ENCODE results near the gene SLC13A1. TPM values are rescaled to one million over a fixed set of nuclear protein-coding genes. Genes with fewer than 3 reads are reported as not detected.

SLC13A1 gene
- total RNA-seq, 4 donors from 2014 or later, result not detected

DNA sequence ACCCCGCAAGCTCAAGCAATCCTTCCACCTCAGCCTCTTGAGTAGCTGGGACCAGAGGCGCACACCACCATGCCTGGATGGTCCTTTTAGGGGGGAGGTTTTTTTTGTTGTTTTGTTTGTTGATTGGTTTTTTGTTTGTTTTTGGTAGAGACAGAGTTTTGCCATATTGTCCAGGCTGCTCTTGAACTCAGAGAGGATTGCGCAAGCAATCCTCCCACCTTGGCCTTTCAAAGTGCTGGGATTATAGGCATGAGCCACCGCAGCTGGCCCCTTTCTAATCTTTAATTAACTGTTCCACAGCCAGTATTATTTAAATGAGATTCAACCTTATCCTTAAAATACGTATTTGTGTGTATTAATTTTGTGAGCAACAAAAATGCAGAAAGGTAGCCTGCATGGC is 65.8 kb downstream of the SLC13A1 start:
- intact Hi-C loops (cut with DNase I; ENCODE audit: low total_unique reads), result no loop called here
- H3K4me3 ChIP-seq (ENCODE audit: low read depth, poor library complexity, severe bottlenecking), result no peak overlapping the region
- no peak for DNase-seq (ENCODE audit: low spot score in 2 of 2)
- TF ChIP-seq, protein P1, sequence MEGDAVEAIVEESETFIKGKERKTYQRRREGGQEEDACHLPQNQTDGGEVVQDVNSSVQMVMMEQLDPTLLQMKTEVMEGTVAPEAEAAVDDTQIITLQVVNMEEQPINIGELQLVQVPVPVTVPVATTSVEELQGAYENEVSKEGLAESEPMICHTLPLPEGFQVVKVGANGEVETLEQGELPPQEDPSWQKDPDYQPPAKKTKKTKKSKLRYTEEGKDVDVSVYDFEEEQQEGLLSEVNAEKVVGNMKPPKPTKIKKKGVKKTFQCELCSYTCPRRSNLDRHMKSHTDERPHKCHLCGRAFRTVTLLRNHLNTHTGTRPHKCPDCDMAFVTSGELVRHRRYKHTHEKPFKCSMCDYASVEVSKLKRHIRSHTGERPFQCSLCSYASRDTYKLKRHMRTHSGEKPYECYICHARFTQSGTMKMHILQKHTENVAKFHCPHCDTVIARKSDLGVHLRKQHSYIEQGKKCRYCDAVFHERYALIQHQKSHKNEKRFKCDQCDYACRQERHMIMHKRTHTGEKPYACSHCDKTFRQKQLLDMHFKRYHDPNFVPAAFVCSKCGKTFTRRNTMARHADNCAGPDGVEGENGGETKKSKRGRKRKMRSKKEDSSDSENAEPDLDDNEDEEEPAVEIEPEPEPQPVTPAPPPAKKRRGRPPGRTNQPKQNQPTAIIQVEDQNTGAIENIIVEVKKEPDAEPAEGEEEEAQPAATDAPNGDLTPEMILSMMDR (IDR thresholded peaks at IDR 0.05), result no peak
- TF ChIP-seq POLR2A (IDR thresholded peaks at IDR 0.05), result no peak
- 91% methylated on average over 5 of the region's 5 CpGs for WGBS, 2 donors

DNA sequence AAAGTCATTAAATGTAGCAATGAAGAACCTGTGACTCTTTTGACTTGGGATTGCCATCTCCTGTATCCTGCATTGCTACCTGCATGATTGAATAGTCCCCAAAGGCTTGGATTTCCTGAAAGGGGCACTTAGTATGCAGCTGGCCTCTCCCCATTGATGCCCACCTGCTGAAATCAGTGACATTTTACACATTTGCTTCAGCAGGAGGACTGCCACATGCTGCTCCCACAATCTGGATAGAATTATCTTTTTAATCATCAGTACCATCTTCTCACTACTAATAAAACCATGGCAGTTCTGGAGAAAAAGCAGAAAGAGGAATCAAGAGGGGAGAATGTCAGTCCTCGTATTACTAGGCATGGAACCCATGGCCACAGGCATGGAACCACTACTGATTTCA is 67.8 kb downstream of the SLC13A1 start:
- TF ChIP-seq, protein P1 (IDR thresholded peaks at IDR 0.05), result no peak
- no peak for TF ChIP-seq POLR2A (IDR thresholded peaks at IDR 0.05)
- no peak overlapping the region for H3K4me3 ChIP-seq (ENCODE audit: low read depth, poor library complexity, severe bottlenecking)
- DNase-seq (ENCODE audit: low spot score in 2 of 2), result no peak
- 63 to 75% methylated on average over 1 of the region's 1 CpG for WGBS, 2 donors
- intact Hi-C loops (cut with DNase I; ENCODE audit: low total_unique reads), result no loop called here

DNA sequence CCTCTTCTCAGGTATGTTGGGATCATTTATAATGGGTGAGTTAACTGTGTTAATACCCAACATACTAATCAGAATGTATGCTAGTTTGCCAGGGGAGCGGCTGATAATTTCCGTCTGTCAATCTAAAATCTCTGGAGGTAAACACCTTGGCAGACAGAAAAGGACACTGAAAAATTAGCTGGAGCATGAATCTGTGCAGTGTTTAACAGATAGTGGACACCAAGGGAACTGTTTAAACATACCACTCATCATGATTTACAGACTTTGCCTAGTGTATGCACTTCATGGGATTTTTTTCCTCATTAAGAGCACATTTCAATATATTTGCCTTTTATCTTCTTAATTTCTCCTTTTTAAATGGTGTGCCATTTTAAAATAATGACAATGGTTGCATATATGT is 68.2 kb downstream of the SLC13A1 start:
- TF ChIP-seq, protein P1 (IDR thresholded peaks at IDR 0.05), result no peak
- TF ChIP-seq POLR2A (IDR thresholded peaks at IDR 0.05), result no peak
- DNase-seq (ENCODE audit: low spot score in 2 of 2), result no peak
- H3K4me3 ChIP-seq (ENCODE audit: low read depth, poor library complexity, severe bottlenecking), result no peak overlapping the region
- intact Hi-C loops (cut with DNase I; ENCODE audit: low total_unique reads), result no loop called here
- 18 to 44% methylated on average over 2 of the region's 2 CpGs for WGBS, 2 donors

DNA sequence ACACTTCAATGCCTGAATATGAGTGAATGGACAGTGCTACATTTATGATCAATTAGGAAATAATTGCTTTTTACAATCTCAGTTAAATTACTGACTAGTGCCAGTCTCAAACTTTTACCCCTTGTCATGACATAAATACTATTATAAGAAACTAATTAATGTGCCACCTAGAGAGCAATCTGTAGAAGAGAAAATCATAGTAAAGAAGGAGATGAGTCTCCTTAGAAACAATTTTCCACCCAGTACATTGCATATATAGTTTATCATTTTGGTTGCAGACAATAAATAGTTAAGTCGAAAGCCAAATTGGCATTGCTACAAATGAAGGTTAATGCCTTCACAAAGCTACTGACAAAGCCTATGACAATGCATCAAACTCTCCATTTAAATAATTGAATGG is 68.6 kb downstream of the SLC13A1 start:
- no peak for DNase-seq (ENCODE audit: low spot score in 2 of 2)
- H3K4me3 ChIP-seq (ENCODE audit: low read depth, poor library complexity, severe bottlenecking), result no peak overlapping the region
- intact Hi-C loops (cut with DNase I; ENCODE audit: low total_unique reads), result no loop called here
- TF ChIP-seq, protein P1 (IDR thresholded peaks at IDR 0.05), result no peak
- TF ChIP-seq POLR2A (IDR thresholded peaks at IDR 0.05), result no peak
- WGBS, 2 donors, result 87 to 88% methylated on average over 1 of the region's 1 CpG

DNA sequence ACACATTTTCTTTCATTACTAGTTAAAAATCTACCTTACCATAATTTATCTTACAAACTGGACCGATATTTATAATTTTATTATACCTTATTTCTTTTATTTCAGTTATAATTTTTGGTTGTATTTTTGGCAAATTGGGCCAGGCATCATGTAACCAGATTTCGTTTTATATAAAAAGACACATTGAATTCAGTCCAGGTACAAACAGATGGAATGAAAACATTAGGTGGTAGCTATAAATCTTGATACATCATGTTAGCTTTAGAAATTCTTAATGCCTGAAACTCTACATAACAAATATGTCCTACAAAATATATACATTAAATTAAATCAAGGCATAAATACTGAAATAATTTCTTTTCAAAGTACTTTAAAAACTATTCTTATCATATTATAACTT is 73.1 kb downstream of the SLC13A1 start:
- WGBS, 2 donors, result 45 to 52% methylated on average over 2 of the region's 2 CpGs
- TF ChIP-seq, protein P1 (IDR thresholded peaks at IDR 0.05), result no peak
- no peak for TF ChIP-seq POLR2A (IDR thresholded peaks at IDR 0.05)
- H3K4me3 ChIP-seq (ENCODE audit: low read depth, poor library complexity, severe bottlenecking), result no peak overlapping the region
- no peak for DNase-seq (ENCODE audit: low spot score in 2 of 2)
- intact Hi-C loops (cut with DNase I; ENCODE audit: low total_unique reads), result no loop called here

DNA sequence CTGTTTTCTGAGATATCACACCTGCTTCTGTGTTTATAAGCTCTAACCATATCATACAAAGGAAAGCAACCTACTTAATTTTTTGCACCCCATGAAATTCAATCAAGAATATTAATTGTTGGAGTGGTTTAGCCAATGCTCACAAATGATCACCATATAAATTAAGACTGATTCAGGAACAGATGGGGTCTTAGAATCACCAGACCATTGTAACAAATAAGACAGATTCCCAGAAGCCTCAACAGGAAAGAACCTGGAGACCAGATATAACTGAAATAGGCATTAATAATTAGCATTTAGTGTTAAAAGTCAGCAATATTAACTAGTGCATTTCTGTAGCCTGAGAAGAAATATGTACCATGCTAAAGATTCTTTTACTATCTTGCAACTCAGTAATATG is 73.6 kb downstream of the SLC13A1 start:
- no peak overlapping the region for H3K4me3 ChIP-seq (ENCODE audit: low read depth, poor library complexity, severe bottlenecking)
- no peak for DNase-seq (ENCODE audit: low spot score in 2 of 2)
- TF ChIP-seq, protein P1 (IDR thresholded peaks at IDR 0.05), result no peak
- intact Hi-C loops (cut with DNase I; ENCODE audit: low total_unique reads), result no loop called here

Measured in lower leg skin (tissue), 4 donors.